IPS-15b (cell line): Measurements from ENCODE around the gene FUS.

Source experiments
- H3K27me3 ChIP-seq: one replicate; pipeline ENCODE4 v1.6.1; 2013; ENCODE audit warnings: low read length; ENCODE audit not compliant: control insufficient read depth, insufficient read depth
- H3K36me3 ChIP-seq: one replicate; pipeline ENCODE4 v1.6.1; 2013; ENCODE audit warnings: low read length; ENCODE audit not compliant: control insufficient read depth, insufficient read depth
- H3K4me1 ChIP-seq: one replicate; pipeline ENCODE4 v1.6.1; 2013; ENCODE audit warnings: mild to moderate bottlenecking, low read length; ENCODE audit not compliant: control insufficient read depth, insufficient read depth
- H3K4me3 ChIP-seq: one replicate; pipeline ENCODE4 v1.5.1; 2013; ENCODE audit warnings: low read depth, low read length
- H3K9ac ChIP-seq: one replicate; pipeline ENCODE4 v1.6.1; 2013; ENCODE audit warnings: low read depth, mild to moderate bottlenecking, low read length
- H3K9me3 ChIP-seq: one replicate; pipeline ENCODE4 v1.6.1; 2013; ENCODE audit warnings: mild to moderate bottlenecking, low read length; ENCODE audit not compliant: control insufficient read depth, insufficient read depth

The FUS gene

GRCh38 chr16:31179747-31180459, at the start of gene FUS:
FUS (plus strand) TSS chr16:31180139; CDS start chr16:31180215, 76 bp downstream.
- Histone ChIP-seq H3K4me1 (peaks cover 3% of the 10 kb centered on the region), H3K4me3 (peak within 1 kb of the TSS; percentile 96), H3K9me3 (no peaks in the 10 kb centered on the region), H3K27me3 (no peaks in the 10 kb centered on the region), H3K36me3 (peaks cover 26% of the 10 kb centered on the region), H3K9ac (peak within 1 kb of the TSS; percentile 98)

GRCh38 chr16:31130336-31130891, 49.5 kb upstream of the FUS start:
- peaks cover 2% of the 10 kb centered on the region for H3K4me1 ChIP-seq
- peaks cover 53% of the 10 kb centered on the region for H3K36me3 ChIP-seq
- H3K27me3 ChIP-seq = no peaks in the 10 kb centered on the region
- no peaks in the 10 kb centered on the region for H3K9me3 ChIP-seq
- H3K4me3 ChIP-seq = no peak overlapping the region
- H3K9ac ChIP-seq = no peak overlapping the region

- no peak overlapping the region for H3K9ac ChIP-seq
- H3K36me3 ChIP-seq = peaks cover 53% of the 10 kb centered on the region
- H3K4me3 ChIP-seq = no peak overlapping the region
- H3K27me3 ChIP-seq = no peaks in the 10 kb centered on the region
- peaks cover 5% of the 10 kb centered on the region for H3K4me1 ChIP-seq
- no peaks in the 10 kb centered on the region for H3K9me3 ChIP-seq
These were observed 49.0 kb upstream of the FUS start for GRCh38 chr16:31130899-31131298.

- H3K36me3 ChIP-seq = peaks cover 53% of the 10 kb centered on the region
- H3K4me1 ChIP-seq = peaks cover 8% of the 10 kb centered on the region
- no peaks in the 10 kb centered on the region for H3K9me3 ChIP-seq
- H3K4me3 ChIP-seq = no peak overlapping the region
- H3K9ac ChIP-seq = no peak overlapping the region
- no peaks in the 10 kb centered on the region for H3K27me3 ChIP-seq
These were observed 48.5 kb upstream of the FUS start for GRCh38 chr16:31131416-31131815.

- Histone ChIP-seq H3K9ac (peak overlapping the region; percentile 12), H3K4me1 (peaks cover 8% of the 10 kb centered on the region), H3K36me3 (peaks cover 51% of the 10 kb centered on the region), H3K9me3 (no peaks in the 10 kb centered on the region), H3K4me3 (no peak overlapping the region), H3K27me3 (no peaks in the 10 kb centered on the region)
These were observed 48.1 kb upstream of the FUS start for GRCh38 chr16:31131841-31132271.

GRCh38 chr16:31132303-31132979, 47.5 kb upstream of the FUS start:
- Histone ChIP-seq H3K27me3 (no peaks in the 10 kb centered on the region), H3K9me3 (no peaks in the 10 kb centered on the region), H3K9ac (peak overlapping the region; percentile 12), H3K36me3 (peaks cover 45% of the 10 kb centered on the region), H3K4me3 (no peak overlapping the region), H3K4me1 (peaks cover 8% of the 10 kb centered on the region)

- Histone ChIP-seq H3K9ac (no peak overlapping the region), H3K4me3 (no peak overlapping the region), H3K27me3 (no peaks in the 10 kb centered on the region), H3K9me3 (no peaks in the 10 kb centered on the region), H3K36me3 (peaks cover 39% of the 10 kb centered on the region), H3K4me1 (peaks cover 8% of the 10 kb centered on the region)
These were observed 46.9 kb upstream of the FUS start for GRCh38 chr16:31133046-31133501.

- H3K4me3 ChIP-seq = peak overlapping the region; percentile 79
- H3K9ac ChIP-seq = peak overlapping the region; percentile 77
- peaks cover 11% of the 10 kb centered on the region for H3K4me1 ChIP-seq
- H3K9me3 ChIP-seq = no peaks in the 10 kb centered on the region
- H3K36me3 ChIP-seq = peaks cover 35% of the 10 kb centered on the region
- no peaks in the 10 kb centered on the region for H3K27me3 ChIP-seq
These were observed 45.8 kb upstream of the FUS start for GRCh38 chr16:31134091-31134571.

GRCh38 chr16:31134625-31135534, 45.1 kb upstream of the FUS start:
- H3K9ac ChIP-seq = peak overlapping the region; percentile 77
- no peaks in the 10 kb centered on the region for H3K27me3 ChIP-seq
- no peaks in the 10 kb centered on the region for H3K9me3 ChIP-seq
- H3K4me3 ChIP-seq = peak overlapping the region; percentile 79
- H3K4me1 ChIP-seq = peaks cover 14% of the 10 kb centered on the region
- H3K36me3 ChIP-seq = peaks cover 29% of the 10 kb centered on the region

- Histone ChIP-seq H3K4me3 (peak within 1 kb of the TSS; percentile 79), H3K4me1 (peaks cover 14% of the 10 kb centered on the region), H3K36me3 (peaks cover 24% of the 10 kb centered on the region), H3K27me3 (no peaks in the 10 kb centered on the region), H3K9me3 (no peaks in the 10 kb centered on the region), H3K9ac (peak within 1 kb of the TSS; percentile 77)
These were observed 44.2 kb upstream of the FUS start, which contains the start of gene PRSS8 for GRCh38 chr16:31135535-31136286. PRSS8 (minus strand) TSS chr16:31135727; CDS start chr16:31135498, 229 bp downstream.
